CD14-positive monocyte (primary cell): ENCODE results near the gene HMCN1. TPM values are rescaled to one million over a fixed set of nuclear protein-coding genes. Genes with fewer than 3 reads are reported as not detected.

Experiments
- DNase-seq, 3 donors: peaks; one replicate each; pipeline ENCODE4 v3.0.0-alpha.2; 2011 to 2022
- H2AFZ ChIP-seq: 2 replicates; pipeline ENCODE4 v1.6.0; 2012; ENCODE audit warnings: mild to moderate bottlenecking, low read depth, low read length, inconsistent platforms; ENCODE audit not compliant: insufficient read depth, poor library complexity, severe bottlenecking
- H3K27ac ChIP-seq, 2 donors: 1 replicate in 1 of 2; 2 replicates in 1 of 2; pipeline ENCODE4 v1.5.1; 2012 to 2013; ENCODE audit warnings: low read length in 2 of 2, control low read depth in 1 of 2, inconsistent platforms in 1 of 2, low read depth in 1 of 2, mild to moderate bottlenecking in 1 of 2
- H3K27me3 ChIP-seq, 2 donors: one replicate each; pipeline versions ENCODE4 v1.6.0 to v1.6.1; 2011 to 2013; ENCODE audit warnings: low read length in 2 of 2; ENCODE audit not compliant: control insufficient read depth in 2 of 2, insufficient read depth in 2 of 2
- H3K36me3 ChIP-seq, 2 donors: replicated peaks in 1 of 2; 1 replicate in 1 of 2; 2 replicates in 1 of 2; pipeline versions ENCODE4 v1.5.1 to v1.6.1; 2012 to 2013; ENCODE audit warnings: low read length in 2 of 2, control low read depth in 1 of 2, inconsistent platforms in 1 of 2, mild to moderate bottlenecking in 1 of 2; ENCODE audit not compliant: insufficient read depth in 2 of 2, control insufficient read depth in 1 of 2
- H3K4me1 ChIP-seq, 2 donors: 1 replicate in 1 of 2; 2 replicates in 1 of 2; pipeline versions ENCODE4 v1.5.1 to v1.6.1; 2012 to 2013; ENCODE audit warnings: low read length in 2 of 2, control low read depth in 1 of 2, inconsistent platforms in 1 of 2, mild to moderate bottlenecking in 1 of 2, moderate library complexity in 1 of 2; ENCODE audit not compliant: insufficient read depth in 2 of 2, control insufficient read depth in 1 of 2
- H3K4me2 ChIP-seq: replicated peaks from 2 replicates; pipeline ENCODE3; 2012; ENCODE audit warnings: low read length, moderate library complexity, mild to moderate bottlenecking; ENCODE audit not compliant: poor library complexity, severe bottlenecking; ENCODE audit errors: extremely low read depth
- H3K4me3 ChIP-seq, 3 experiments: fragments of 200-600 bp in 1 of 3; sonication (generic) in 1 of 3; replicated peaks in 1 of 3; 1 replicate in 2 of 3; 2 replicates in 1 of 3; pipeline ENCODE4 v1.5.1; 2011 to 2013; ENCODE audit warnings: low read length in 3 of 3, mild to moderate bottlenecking in 3 of 3, control low read depth in 2 of 3, low read depth in 2 of 3, inconsistent platforms in 1 of 3, moderate library complexity in 1 of 3
- H3K79me2 ChIP-seq: 2 replicates; pipeline ENCODE4 v1.6.0; 2012; ENCODE audit warnings: mild to moderate bottlenecking, control low read depth, inconsistent platforms, low read length, moderate library complexity; ENCODE audit not compliant: insufficient read depth
- H3K9ac ChIP-seq: 2 replicates; pipeline ENCODE4 v1.6.0; 2017; ENCODE audit warnings: low read length, mild to moderate bottlenecking; ENCODE audit not compliant: insufficient read depth, poor library complexity, severe bottlenecking
- H3K9me3 ChIP-seq, 2 donors: replicated peaks in 1 of 2; 1 replicate in 1 of 2; 2 replicates in 1 of 2; pipeline versions ENCODE4 v1.5.1 to v1.6.1; 2012 to 2013; ENCODE audit warnings: low read length in 2 of 2, control low read depth in 1 of 2; ENCODE audit not compliant: control insufficient read depth in 1 of 2, insufficient read depth in 1 of 2
- H4K20me1 ChIP-seq: 2 replicates; pipeline ENCODE4 v1.6.0; 2012; ENCODE audit warnings: mild to moderate bottlenecking, low read length, control low read depth, moderate library complexity; ENCODE audit not compliant: insufficient read depth
- H3K27ac Mint-ChIP-seq, 7 donors: one replicate each; pipeline ENCODE4 v1.8.0; 2020; ENCODE audit warnings: mild to moderate bottlenecking in 7 of 7, mixed read lengths in 7 of 7, moderate library complexity in 6 of 7, inconsistent platforms in 2 of 7
- H3K27me3 Mint-ChIP-seq, 3 donors: one replicate each; pipeline ENCODE4 v1.8.0; 2021 to 2022; ENCODE audit warnings: low read depth in 3 of 3, mild to moderate bottlenecking in 3 of 3, mixed read lengths in 3 of 3, moderate library complexity in 3 of 3, inconsistent platforms in 1 of 3
- H3K36me3 Mint-ChIP-seq, 2 donors: one replicate each; pipeline ENCODE4 v1.8.0; 2020; ENCODE audit warnings: mixed read lengths in 2 of 2, inconsistent platforms in 1 of 2, mild to moderate bottlenecking in 1 of 2
- H3K4me1 Mint-ChIP-seq: one replicate; pipeline ENCODE4 v1.8.0; 2020; ENCODE audit warnings: mild to moderate bottlenecking, mixed read lengths
- H3K4me3 Mint-ChIP-seq, 2 donors: one replicate each; pipeline ENCODE4 v1.8.0; 2020; ENCODE audit warnings: mild to moderate bottlenecking in 2 of 2, mixed read lengths in 2 of 2, moderate library complexity in 1 of 2
- H3K9me3 Mint-ChIP-seq, 7 donors: one replicate each; pipeline ENCODE4 v1.8.0; 2020 to 2022; ENCODE audit warnings: mixed read lengths in 7 of 7, mild to moderate bottlenecking in 6 of 7, moderate library complexity in 6 of 7, inconsistent platforms in 2 of 7
- CTCF ChIP-seq: fragments of 200-600 bp; IDR thresholded peaks from one replicate; pipeline ENCODE4 v1.8.0; 2022; ENCODE audit warnings: antibody characterized with exemption, mild to moderate bottlenecking
- WGBS: methylation state at CpG from one replicate; pipeline ENCODE4 v1.1.5; 2013; ENCODE audit warnings: missing lambda C conversion rate; ENCODE audit not compliant: insufficient coverage; 5-methylcytosine and 5-hydroxymethylcytosine counted together
- intact Hi-C, 2 donors: fragments of 100-400 bp; cut with micrococcal nuclease; formaldehyde crosslinking; loops; one replicate each; pipeline versions ENCODE4 v1.15.0 to v1.15.1; 2023
- polyA plus RNA-seq, 3 donors: library from polyadenylated mRNA; depleted of rRNA in 1 of 3; unstranded in 2 of 3; stranded (reverse) in 1 of 3; fragments of 300-500 nt in 2 of 3; fragments of >200 nt in 1 of 3; fragmentation: Illumina TruSeq in 2 of 3; gene quantifications; 1 replicate in 2 of 3; 2 replicates in 1 of 3; pipeline ENCODE4 v1.2.3, GENCODE V29; 2012 to 2021

Gene HMCN1
- polyA plus RNA-seq, 3 donors = not detected

GRCh38 chr1:186214791-186215190 is 480.6 kb downstream of the HMCN1 start:
- Mint-ChIP-seq H3K27ac (no peak overlapping the region), H3K4me3 (no peak overlapping the region), H3K4me1 (peaks cover 4% of the 10 kb centered on the region), H3K36me3 (no peaks in the 10 kb centered on the region), H3K27me3 (peaks cover 0 to 1% (median 0%) of the 10 kb centered on the region in 3 donors), H3K9me3 (peaks cover 0 to 2% (median 0%) of the 10 kb centered on the region in 7 donors)
- Histone ChIP-seq H2AFZ (no peak overlapping the region), H3K4me3 (no peak overlapping the region), H3K27ac (no peak overlapping the region), H3K27me3 (no peaks in the 10 kb centered on the region), H3K4me1 (no peaks in the 10 kb centered on the region), H3K9ac (no peak overlapping the region), H4K20me1 (no peaks in the 10 kb centered on the region), H3K4me2 (no peak overlapping the region), H3K9me3 (no peaks in the 10 kb centered on the region), H3K36me3 (no peaks in the 10 kb centered on the region), H3K79me2 (no peaks in the 10 kb centered on the region)
- 100% methylated on average over 1 of the region's 1 CpG for WGBS
- TF ChIP-seq CTCF = no peak
- intact Hi-C loops = no loop called here
- no peak for DNase-seq

DNA sequence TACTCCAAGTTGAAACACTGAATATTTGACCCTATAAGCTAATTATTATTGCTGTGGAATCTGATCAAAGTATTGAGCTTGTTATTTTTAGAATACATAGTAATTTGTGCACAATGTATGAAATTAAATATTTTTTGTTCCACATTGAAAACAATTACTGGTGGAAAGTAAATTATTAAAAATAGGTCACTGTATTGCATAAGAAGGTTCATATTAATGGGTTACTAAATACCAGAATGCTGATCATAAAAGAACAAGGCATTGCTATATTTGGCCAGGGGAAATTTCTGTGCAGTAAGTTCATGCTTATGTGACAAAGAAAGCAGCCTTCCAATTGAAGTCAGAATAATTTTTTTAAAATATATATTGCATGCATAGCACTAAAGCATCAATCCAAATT is 481.4 kb downstream of the HMCN1 start:
- Histone ChIP-seq H2AFZ (no peak overlapping the region), H4K20me1 (no peaks in the 10 kb centered on the region), H3K79me2 (no peaks in the 10 kb centered on the region), H3K27ac (no peak overlapping the region), H3K9me3 (no peaks in the 10 kb centered on the region), H3K9ac (no peak overlapping the region), H3K4me1 (no peaks in the 10 kb centered on the region), H3K4me3 (no peak overlapping the region), H3K4me2 (no peak overlapping the region), H3K27me3 (no peaks in the 10 kb centered on the region), H3K36me3 (no peaks in the 10 kb centered on the region)
- peaks cover 0 to 1% (median 0%) of the 10 kb centered on the region in 3 donors for H3K27me3 Mint-ChIP-seq
- no peak for TF ChIP-seq CTCF
- DNase-seq = no peak
- H3K9me3 Mint-ChIP-seq = peaks cover 0 to 2% (median 0%) of the 10 kb centered on the region in 7 donors
- H3K27ac Mint-ChIP-seq = no peak overlapping the region
- H3K36me3 Mint-ChIP-seq = no peaks in the 10 kb centered on the region
- no peak overlapping the region for H3K4me3 Mint-ChIP-seq
- intact Hi-C loops = no loop called here
- H3K4me1 Mint-ChIP-seq = peaks cover 3% of the 10 kb centered on the region
